Transverse colon (tissue), 4 donors: ENCODE measurements around the gene SP140. TPM values are rescaled to one million over a fixed set of nuclear protein-coding genes. Genes with fewer than 3 reads are reported as not detected.

Source experiments
- DNase-seq: peaks from one replicate; pipeline ENCODE4 v3.0.0-alpha.2; 2019
- H3K27ac ChIP-seq, 4 donors: fragments of 200-600 bp; sonication (generic); 2 replicates each; pipeline ENCODE4 v1.5.1; 2016 to 2018; ENCODE audit warnings: inconsistent platforms in 4 of 4
- H3K27me3 ChIP-seq: fragments of 200-600 bp; sonication (generic); 2 replicates; pipeline ENCODE4 v1.5.1; 2017; ENCODE audit warnings: inconsistent platforms
- H3K36me3 ChIP-seq, 4 donors: fragments of 200-600 bp; sonication (generic); 2 replicates each; pipeline ENCODE4 v1.5.1; 2017 to 2019; ENCODE audit warnings: inconsistent platforms in 4 of 4
- H3K4me1 ChIP-seq, 4 donors: fragments of 200-600 bp; sonication (generic); 2 replicates each; pipeline ENCODE4 v1.5.1; 2017 to 2020; ENCODE audit warnings: inconsistent platforms in 4 of 4
- H3K4me3 ChIP-seq, 4 donors: fragments of 200-600 bp; sonication (generic); 1 replicate in 1 of 4; 2 replicates in 3 of 4; pipeline versions ENCODE4 v1.5.1 to v1.6.1; 2017 to 2019; ENCODE audit warnings: inconsistent platforms in 4 of 4
- H3K9me3 ChIP-seq, 2 donors: fragments of 200-600 bp; sonication (generic); 2 replicates each; pipeline ENCODE4 v1.5.1; 2017 to 2019; ENCODE audit warnings: inconsistent platforms in 2 of 2
- EP300 ChIP-seq: sonication (generic); formaldehyde crosslinking; IDR thresholded peaks from one replicate; pipeline ENCODE4 v1.6.1; 2017; ENCODE audit warnings: antibody characterized with exemption, low read depth
- POLR2A ChIP-seq: fragments of 450-650 bp; IDR thresholded peaks from one replicate; pipeline ENCODE4 v1.6.1; 2016; ENCODE audit warnings: antibody characterized with exemption, mild to moderate bottlenecking, moderate library complexity
- POLR2AphosphoS5 ChIP-seq, 3 donors: sonication (generic); formaldehyde crosslinking; IDR thresholded peaks; one replicate each; pipeline ENCODE4 v1.6.1; 2016; ENCODE audit warnings: antibody characterized with exemption in 3 of 3
- WGBS, 2 donors: methylation state at CpG; one replicate each; pipeline ENCODE4 v1.1.5; 2018; ENCODE audit warnings: low coverage in 1 of 2; 5-methylcytosine and 5-hydroxymethylcytosine counted together
- in situ Hi-C, 4 donors: fragments of 200-750 bp; cut with MboI; loops; one replicate each; pipeline versions ENCODE4 v1.15.0 to v1.15.1; 2017; ENCODE audit warnings: low sequenced_read_pairs in 3 of 4, low pct_ligation_motif_present in 1 of 4, low pct_unique_long_range_greater_than_20kb in 1 of 4
- intact Hi-C: fragments of 100-400 bp; cut with DNase I; formaldehyde crosslinking; loops from one replicate; pipeline ENCODE4 v1.15.1; 2023; ENCODE audit warnings: low total_unique reads
- total RNA-seq, 4 donors: library from RNA; depleted of rRNA; stranded (reverse); fragments of >200 nt; gene quantifications; one replicate each; pipeline ENCODE4 v1.1.0, GENCODE V29; 2016
- TF ChIP-seq, protein P1 (sequence below), 5 experiments: fragments of 200-600 bp in 3 of 5; fragments of 450-650 bp in 2 of 5; sonication (generic) in 3 of 5; IDR thresholded peaks; 1 replicate in 2 of 5; 2 replicates in 3 of 5; pipeline ENCODE4 v1.5.1; 2016 to 2017; ENCODE audit warnings: antibody characterized with exemption in 5 of 5, inconsistent platforms in 3 of 5, mild to moderate bottlenecking in 2 of 5, moderate library complexity in 1 of 5

Gene SP140
- total RNA-seq, 4 donors from 2014 or later = 2.6 to 12.7 (median 7.3) TPM

DNA sequence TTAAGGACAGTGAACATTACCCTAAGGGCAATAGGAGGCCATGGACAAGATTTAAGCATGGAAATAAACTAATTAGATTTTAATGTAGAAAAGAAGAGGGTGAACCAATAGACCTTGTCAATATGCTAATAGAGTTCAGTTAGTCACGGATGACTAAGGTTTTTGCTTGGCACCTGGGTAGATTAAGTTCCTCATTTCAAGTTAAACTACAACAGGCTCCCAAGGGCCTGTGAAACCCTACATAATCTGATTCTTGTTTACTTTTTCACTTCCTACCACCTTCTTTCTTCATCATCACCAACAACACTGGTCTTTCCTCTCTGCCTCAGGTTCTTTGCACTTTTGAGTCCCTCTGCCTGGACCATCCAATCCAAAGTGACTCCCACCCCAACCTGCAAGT is 20.5 kb upstream of the SP140 start:
- in situ Hi-C loops = loop anchor here in 2 of 4 donors (25.0 kb wide), 1 partner anchor 407 kb away; no protein-coding TSS in a partner anchor

DNA sequence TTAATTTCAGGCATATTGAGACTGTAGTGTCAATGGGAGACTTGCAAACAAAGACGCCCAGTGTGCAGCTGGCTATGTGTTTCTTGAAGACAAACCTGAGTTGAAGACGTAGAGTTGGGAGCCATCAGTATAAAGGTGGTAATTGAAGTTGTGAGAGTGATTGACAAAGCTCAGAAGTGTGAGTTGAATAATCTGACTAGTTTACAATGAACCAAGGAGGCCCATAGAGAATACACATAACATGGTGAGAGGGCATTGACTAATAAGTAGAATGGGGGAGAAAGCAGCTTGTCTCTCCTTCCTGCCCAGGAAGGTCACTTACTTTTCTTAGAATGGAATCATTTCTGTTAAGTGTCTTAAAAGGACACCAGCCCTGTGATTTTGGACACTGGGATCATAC is 19.8 kb upstream of the SP140 start:
- H3K36me3 ChIP-seq = peaks cover 0 to 69% (median 14%) of the 10 kb centered on the region in 4 donors
- in situ Hi-C loops = loop anchor here in 2 of 4 donors (25.0 kb wide), 1 partner anchor 407 kb away; no protein-coding TSS in a partner anchor
- intact Hi-C loops = no loop called here

More for the DNA sequence above, 20.5 kb upstream of the SP140 start:
- no peaks in the 10 kb centered on the region for H3K4me1 ChIP-seq
- H3K4me3 ChIP-seq = no peak overlapping the region
- intact Hi-C loops = no loop called here
- no peak for DNase-seq
- TF ChIP-seq EP300 (no peak), POLR2AphosphoS5 (IDR thresholded peaks at IDR 0.05) (no peak), POLR2A (no peak)
- TF ChIP-seq, protein P1, sequence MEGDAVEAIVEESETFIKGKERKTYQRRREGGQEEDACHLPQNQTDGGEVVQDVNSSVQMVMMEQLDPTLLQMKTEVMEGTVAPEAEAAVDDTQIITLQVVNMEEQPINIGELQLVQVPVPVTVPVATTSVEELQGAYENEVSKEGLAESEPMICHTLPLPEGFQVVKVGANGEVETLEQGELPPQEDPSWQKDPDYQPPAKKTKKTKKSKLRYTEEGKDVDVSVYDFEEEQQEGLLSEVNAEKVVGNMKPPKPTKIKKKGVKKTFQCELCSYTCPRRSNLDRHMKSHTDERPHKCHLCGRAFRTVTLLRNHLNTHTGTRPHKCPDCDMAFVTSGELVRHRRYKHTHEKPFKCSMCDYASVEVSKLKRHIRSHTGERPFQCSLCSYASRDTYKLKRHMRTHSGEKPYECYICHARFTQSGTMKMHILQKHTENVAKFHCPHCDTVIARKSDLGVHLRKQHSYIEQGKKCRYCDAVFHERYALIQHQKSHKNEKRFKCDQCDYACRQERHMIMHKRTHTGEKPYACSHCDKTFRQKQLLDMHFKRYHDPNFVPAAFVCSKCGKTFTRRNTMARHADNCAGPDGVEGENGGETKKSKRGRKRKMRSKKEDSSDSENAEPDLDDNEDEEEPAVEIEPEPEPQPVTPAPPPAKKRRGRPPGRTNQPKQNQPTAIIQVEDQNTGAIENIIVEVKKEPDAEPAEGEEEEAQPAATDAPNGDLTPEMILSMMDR (IDR thresholded peaks at IDR 0.05) = no peak
- WGBS, 2 donors = 69% methylated on average over 1 of the region's 1 CpG; no CpG with 5 or more reads in 1 of the 2 donors
- H3K27me3 ChIP-seq = no peaks in the 10 kb centered on the region
- peaks cover 0 to 71% (median 16%) of the 10 kb centered on the region in 4 donors for H3K36me3 ChIP-seq
- H3K9me3 ChIP-seq = no peaks in the 10 kb centered on the region
- no peak overlapping the region for H3K27ac ChIP-seq

GRCh38 chr2:230208576-230208975 is 17.0 kb upstream of the SP140 start:
- TF ChIP-seq, protein P1 (IDR thresholded peaks at IDR 0.05) = no peak
- TF ChIP-seq POLR2A (no peak), POLR2AphosphoS5 (IDR thresholded peaks at IDR 0.05) (no peak), EP300 (no peak)
- Histone ChIP-seq H3K4me3 (no peak overlapping the region), H3K27ac (no peak overlapping the region), H3K27me3 (no peaks in the 10 kb centered on the region), H3K9me3 (no peaks in the 10 kb centered on the region), H3K36me3 (peaks cover 0 to 69% (median 11%) of the 10 kb centered on the region in 4 donors), H3K4me1 (no peaks in the 10 kb centered on the region)
- intact Hi-C loops = no loop called here
- in situ Hi-C loops = loop anchor here in 2 of 4 donors (25.0 kb wide), 1 partner anchor 404 kb away; no protein-coding TSS in a partner anchor
- no peak for DNase-seq

More for the DNA sequence above, 19.8 kb upstream of the SP140 start:
- H3K4me1 ChIP-seq = no peaks in the 10 kb centered on the region
- H3K27ac ChIP-seq = no peak overlapping the region
- DNase-seq = no peak
- no peak overlapping the region for H3K4me3 ChIP-seq
- no peaks in the 10 kb centered on the region for H3K9me3 ChIP-seq
- 81 to 100% methylated on average over 2 of the region's 2 CpGs for WGBS, 2 donors
- TF ChIP-seq POLR2AphosphoS5 (IDR thresholded peaks at IDR 0.05) (no peak), POLR2A (no peak), EP300 (no peak)
- TF ChIP-seq, protein P1 (IDR thresholded peaks at IDR 0.05) = no peak
- H3K27me3 ChIP-seq = no peaks in the 10 kb centered on the region

- no peak for DNase-seq
- Histone ChIP-seq H3K27ac (no peak overlapping the region), H3K4me3 (no peak overlapping the region), H3K36me3 (peaks cover 0 to 69% (median 12%) of the 10 kb centered on the region in 4 donors), H3K27me3 (no peaks in the 10 kb centered on the region), H3K9me3 (no peaks in the 10 kb centered on the region), H3K4me1 (no peaks in the 10 kb centered on the region)
- in situ Hi-C loops (loop anchor here in 2 of 4 donors (25.0 kb wide), 1 partner anchor 403 kb away; no protein-coding TSS in a partner anchor), intact Hi-C loops (no loop called here)
- no peak for TF ChIP-seq POLR2AphosphoS5 (IDR thresholded peaks at IDR 0.05)
- TF ChIP-seq EP300 = no peak
- no peak for TF ChIP-seq POLR2A
- TF ChIP-seq, protein P1 (IDR thresholded peaks at IDR 0.05) = no peak
- WGBS, 2 donors = 70 to 74% methylated on average over 1 of the region's 1 CpG
Measured at GRCh38 chr2:230209422-230210051, 16.0 kb upstream of the SP140 start.
